Effector CD8-positive, alpha-beta T cell (primary cell): ENCODE results near the gene IFNGR2.
A peak's percentile ranks its signal among the peaks of the same experiment; 100 is the strongest.
"Not testable (repeated sequence)": the region's sequence is repeated elsewhere in the genome, so short reads cannot be mapped to it uniquely, and the experiment has no call there.

Source experiments
- DNase-seq: peaks from one replicate; lab custom pipeline; 2025; lab: John Stamatoyannopoulos, UW

The IFNGR2 gene

GRCh38 chr21:33377221-33377920 lies 25.8 kb upstream of the IFNGR2 start:
- no peak for DNase-seq

- no peak for DNase-seq
Observed at GRCh38 chr21:33378081-33378480, 25.1 kb upstream of the IFNGR2 start.

- DNase-seq, result not testable (repeated sequence)
Observed at GRCh38 chr21:33379934-33380333, 23.3 kb upstream of the IFNGR2 start.

GRCh38 chr21:33380483-33380998 lies 22.7 kb upstream of the IFNGR2 start:
- DNase-seq, result peak; percentile 55

- not testable (repeated sequence) for DNase-seq
Observed at GRCh38 chr21:33381381-33381780, 21.8 kb upstream of the IFNGR2 start.

GRCh38 chr21:33383056-33383888 lies 19.9 kb upstream of the IFNGR2 start:
- DNase-seq, result peak; percentile 42

- no peak for DNase-seq
Observed at GRCh38 chr21:33384841-33385331, 18.3 kb upstream of the IFNGR2 start.

GRCh38 chr21:33386222-33386784 lies 16.9 kb upstream of the IFNGR2 start:
- DNase-seq, result no peak

- DNase-seq, result no peak
Observed at GRCh38 chr21:33387294-33387693, 15.9 kb upstream of the IFNGR2 start.

GRCh38 chr21:33388188-33388587 lies 15.0 kb upstream of the IFNGR2 start:
- DNase-seq, result no peak

- DNase-seq, result no peak
Observed at GRCh38 chr21:33390479-33390878, 12.7 kb upstream of the IFNGR2 start.

- DNase-seq, result no peak
Observed at GRCh38 chr21:33391656-33392055, 11.6 kb upstream of the IFNGR2 start.

- no peak for DNase-seq
Observed at GRCh38 chr21:33392284-33392985, 10.8 kb upstream of the IFNGR2 start.

- DNase-seq, result no peak
Observed at GRCh38 chr21:33393348-33393747, 9.9 kb upstream of the IFNGR2 start.

- DNase-seq, result no peak
Observed at GRCh38 chr21:33394260-33394659, 9.0 kb upstream of the IFNGR2 start.

GRCh38 chr21:33395891-33396331 lies 7.3 kb upstream of the IFNGR2 start:
- DNase-seq, result no peak

- no peak for DNase-seq
Observed at GRCh38 chr21:33396436-33396835, 6.8 kb upstream of the IFNGR2 start.

- DNase-seq, result no peak
Observed at GRCh38 chr21:33396951-33397350, 6.3 kb upstream of the IFNGR2 start.

GRCh38 chr21:33397717-33398116 lies 5.5 kb upstream of the IFNGR2 start:
- no peak for DNase-seq

- DNase-seq, result no peak
Observed at GRCh38 chr21:33398361-33398760, 4.9 kb upstream of the IFNGR2 start.

GRCh38 chr21:33401630-33401992 lies 1.6 kb upstream of the IFNGR2 start:
- no peak for DNase-seq
